HFFc6 (cell line): ENCODE measurements around the gene SRSF9. TPM values are rescaled to one million over a fixed set of nuclear protein-coding genes. Genes with fewer than 3 reads are reported as not detected.

Experiments used
- DNase-seq: peaks from one replicate; pipeline ENCODE4 v3.0.0-alpha.2; 2018
- H3K27ac Mint-ChIP-seq: 2 replicates; pipeline ENCODE4 v1.8.0; 2020; ENCODE audit warnings: mild to moderate bottlenecking, mixed read lengths
- H3K27me3 Mint-ChIP-seq: 2 replicates; pipeline ENCODE4 v1.8.0; 2021; ENCODE audit warnings: mild to moderate bottlenecking, moderate library complexity, mixed read lengths; ENCODE audit not compliant: insufficient read depth
- H3K36me3 Mint-ChIP-seq: 2 replicates; pipeline ENCODE4 v1.8.0; 2021; ENCODE audit warnings: low read depth, mixed read lengths
- H3K4me1 Mint-ChIP-seq: 2 replicates; pipeline ENCODE4 v1.8.0; 2020; ENCODE audit warnings: low read depth, mixed read lengths
- H3K4me3 Mint-ChIP-seq: 2 replicates; pipeline ENCODE4 v1.8.0; 2020; ENCODE audit warnings: mild to moderate bottlenecking, moderate library complexity, mixed read lengths
- H3K9me3 Mint-ChIP-seq: 2 replicates; pipeline ENCODE4 v1.8.0; 2020; ENCODE audit warnings: mild to moderate bottlenecking, mixed read lengths
- CTCF ChIP-seq: fragments of 200-600 bp; sonication (generic); IDR thresholded peaks from 2 replicates; pipeline ENCODE4 v1.5.0; 2021; ENCODE audit warnings: antibody characterized with exemption, mild to moderate bottlenecking
- total RNA-seq, 6 experiments: library from RNA; stranded (reverse); fragmentation: NEBNext Ultra II Directional; extraction: Animal tissue kit (Norgen Biotek cat#: 25700); gene quantifications; 2 replicates in 1 of 6; 3 replicates in 5 of 6; pipeline ENCODE4 v1.2.3, GENCODE V29; 2021

The SRSF9 gene
- total RNA-seq, 6 experiments from 2014 or later: 232 to 247 (median 238) TPM

GRCh38 chr12:120485961-120486881 is 16.7 kb upstream of the SRSF9 start:
- peaks cover 14% of the 10 kb centered on the region for H3K4me1 Mint-ChIP-seq
- peaks cover 17% of the 10 kb centered on the region for H3K36me3 Mint-ChIP-seq
- no peak overlapping the region for H3K27ac Mint-ChIP-seq
- H3K9me3 Mint-ChIP-seq: no peaks in the 10 kb centered on the region
- H3K4me3 Mint-ChIP-seq: no peak overlapping the region
- no peak for TF ChIP-seq CTCF
- no peak for DNase-seq
- H3K27me3 Mint-ChIP-seq: no peaks in the 10 kb centered on the region

GRCh38 chr12:120483621-120484020 is 14.1 kb upstream of the SRSF9 start:
- Mint-ChIP-seq H3K4me3 (no peak overlapping the region), H3K27me3 (no peaks in the 10 kb centered on the region), H3K27ac (no peak overlapping the region), H3K9me3 (no peaks in the 10 kb centered on the region), H3K36me3 (peaks cover 5% of the 10 kb centered on the region; the same call in 1 of the 2 replicates), H3K4me1 (peaks cover 6% of the 10 kb centered on the region; the same call in 1 of the 2 replicates)
- no peak for TF ChIP-seq CTCF
- no peak for DNase-seq

- no peak overlapping the region for H3K27ac Mint-ChIP-seq
- H3K27me3 Mint-ChIP-seq: no peaks in the 10 kb centered on the region; the same call in 1 of the 2 replicates
- H3K9me3 Mint-ChIP-seq: no peaks in the 10 kb centered on the region
- DNase-seq: no peak
- TF ChIP-seq CTCF: no peak
- no peaks in the 10 kb centered on the region for H3K4me1 Mint-ChIP-seq
- H3K36me3 Mint-ChIP-seq: no peaks in the 10 kb centered on the region
- no peak overlapping the region for H3K4me3 Mint-ChIP-seq
Measured at GRCh38 chr12:120481022-120481767, 11.6 kb upstream of the SRSF9 start.

- Mint-ChIP-seq H3K36me3 (no peaks in the 10 kb centered on the region), H3K27me3 (no peaks in the 10 kb centered on the region; the same call in 1 of the 2 replicates), H3K9me3 (no peaks in the 10 kb centered on the region), H3K4me1 (no peaks in the 10 kb centered on the region), H3K4me3 (no peak overlapping the region), H3K27ac (no peak overlapping the region)
- DNase-seq: no peak
- TF ChIP-seq CTCF: no peak
Measured at GRCh38 chr12:120480211-120480610, 10.7 kb upstream of the SRSF9 start.

GRCh38 chr12:120479458-120479857 is 9.9 kb upstream of the SRSF9 start:
- no peak overlapping the region for H3K4me3 Mint-ChIP-seq

More at GRCh38 chr12:120479458-120479857, 9.9 kb upstream of the SRSF9 start:
- TF ChIP-seq CTCF: no peak
- no peaks in the 10 kb centered on the region for H3K9me3 Mint-ChIP-seq
- H3K27me3 Mint-ChIP-seq: no peaks in the 10 kb centered on the region; the same call in 1 of the 2 replicates
- no peaks in the 10 kb centered on the region for H3K36me3 Mint-ChIP-seq
- DNase-seq: no peak
- no peak overlapping the region for H3K27ac Mint-ChIP-seq
- peaks cover 7% of the 10 kb centered on the region for H3K4me1 Mint-ChIP-seq
